Esophagus squamous epithelium (tissue), 5 donors: ENCODE results near the gene MAP3K7. TPM values are rescaled to one million over a fixed set of nuclear protein-coding genes. Genes with fewer than 3 reads are reported as not detected.

Experiments
- DNase-seq: peaks from one replicate; lab custom pipeline; 2025; lab: John Stamatoyannopoulos, UW
- H3K27ac ChIP-seq, 4 donors: fragments of 200-600 bp; sonication (generic); one replicate each; pipeline ENCODE4 v1.5.1; 2016 to 2019; ENCODE audit warnings: mild to moderate bottlenecking in 1 of 4
- H3K27me3 ChIP-seq, 4 donors: fragments of 200-600 bp; sonication (generic); 1 replicate in 3 of 4; 2 replicates in 1 of 4; pipeline versions ENCODE4 v1.5.1 to v1.6.0; 2017 to 2021; ENCODE audit warnings: antibody characterized with exemption in 1 of 4
- H3K36me3 ChIP-seq, 3 donors: fragments of 200-600 bp; sonication (generic); one replicate each; pipeline ENCODE4 v1.5.1; 2016 to 2019
- H3K4me1 ChIP-seq, 3 donors: fragments of 200-600 bp; sonication (generic); one replicate each; pipeline ENCODE4 v1.5.1; 2017 to 2019
- H3K4me3 ChIP-seq, 4 donors: fragments of 200-600 bp; sonication (generic); 1 replicate in 3 of 4; 2 replicates in 1 of 4; pipeline ENCODE4 v1.5.1; 2016 to 2019; ENCODE audit warnings: mild to moderate bottlenecking in 2 of 4, moderate library complexity in 1 of 4
- H3K9me3 ChIP-seq, 3 donors: fragments of 200-600 bp; sonication (generic); one replicate each; pipeline ENCODE4 v1.5.1; 2016 to 2019
- CTCF ChIP-seq, 6 experiments: fragments of 450-650 bp in 4 of 6; fragments of 200-600 bp in 2 of 6; sonication (generic) in 2 of 6; IDR thresholded peaks; one replicate each; pipeline ENCODE4 v1.5.1; 2016 to 2019; ENCODE audit warnings: antibody characterized with exemption in 6 of 6, mild to moderate bottlenecking in 4 of 6, moderate library complexity in 4 of 6
- POLR2A ChIP-seq, 4 donors: fragments of 450-650 bp; IDR thresholded peaks; one replicate each; pipeline ENCODE4 v1.6.1; 2017; ENCODE audit warnings: antibody characterized with exemption in 4 of 4, mild to moderate bottlenecking in 4 of 4, moderate library complexity in 3 of 4
- WGBS, 2 donors: methylation state at CpG; one replicate each; pipeline ENCODE4 v1.1.5; 2018; 5-methylcytosine and 5-hydroxymethylcytosine counted together
- intact Hi-C: fragments of 100-400 bp; cut with DNase I; formaldehyde crosslinking; loops from one replicate; pipeline ENCODE4 v1.15.0; 2022
- total RNA-seq, 4 donors: library from RNA; depleted of rRNA; stranded (reverse); fragments of >200 nt; gene quantifications; one replicate each; pipeline ENCODE4 v1.1.0, GENCODE V29; 2016
- donor health status: DM: yes; HTN: yes; CAD: no.

Gene MAP3K7
- total RNA-seq, 4 donors from 2014 or later, result 10.0 to 24.0 (median 17.2) TPM

- Histone ChIP-seq H3K4me1 (no peaks in the 10 kb centered on the region), H3K36me3 (no peaks in the 10 kb centered on the region), H3K9me3 (no peaks in the 10 kb centered on the region), H3K27ac (no peak overlapping the region), H3K4me3 (no peak overlapping the region), H3K27me3 (peaks cover 0 to 45% (median 0%) of the 10 kb centered on the region in 4 donors)
- TF ChIP-seq CTCF (IDR thresholded peaks at IDR 0.05) (no peak), POLR2A (IDR thresholded peaks at IDR 0.05) (no peak)
- intact Hi-C loops, result no loop called here
- no peak for DNase-seq
- WGBS, 2 donors, result 55 to 60% methylated on average over 7 of the region's 7 CpGs
Observed at GRCh38 chr6:90494067-90494780, 92.6 kb downstream of the MAP3K7 start.

GRCh38 chr6:90493332-90493731 is 93.5 kb downstream of the MAP3K7 start:
- no peak for TF ChIP-seq POLR2A (IDR thresholded peaks at IDR 0.05)
- TF ChIP-seq CTCF (IDR thresholded peaks at IDR 0.05), result no peak
- Histone ChIP-seq H3K4me1 (no peaks in the 10 kb centered on the region), H3K27me3 (peaks cover 0 to 39% (median 0%) of the 10 kb centered on the region in 4 donors), H3K9me3 (no peaks in the 10 kb centered on the region), H3K36me3 (no peaks in the 10 kb centered on the region), H3K27ac (no peak overlapping the region), H3K4me3 (no peak overlapping the region)
- DNase-seq, result no peak
- 53 to 60% methylated on average over 2 of the region's 2 CpGs for WGBS, 2 donors
- intact Hi-C loops, result no loop called here

- no peak for TF ChIP-seq CTCF (IDR thresholded peaks at IDR 0.05)
- no peak for TF ChIP-seq POLR2A (IDR thresholded peaks at IDR 0.05)
- Histone ChIP-seq H3K27me3 (peaks cover 0 to 33% (median 0%) of the 10 kb centered on the region in 4 donors), H3K9me3 (no peaks in the 10 kb centered on the region), H3K4me1 (no peaks in the 10 kb centered on the region), H3K36me3 (no peaks in the 10 kb centered on the region), H3K27ac (no peak overlapping the region), H3K4me3 (no peak overlapping the region)
- intact Hi-C loops, result no loop called here
- no peak for DNase-seq
- 85 to 90% methylated on average over 6 of the region's 6 CpGs for WGBS, 2 donors
Observed at GRCh38 chr6:90492798-90493197, 94.1 kb downstream of the MAP3K7 start.

- WGBS, 2 donors, result 74 to 79% methylated on average over 1 of the region's 1 CpG
- Histone ChIP-seq H3K27ac (no peak overlapping the region), H3K9me3 (no peaks in the 10 kb centered on the region), H3K27me3 (peaks cover 0 to 29% (median 0%) of the 10 kb centered on the region in 4 donors), H3K36me3 (no peaks in the 10 kb centered on the region), H3K4me3 (no peak overlapping the region), H3K4me1 (no peaks in the 10 kb centered on the region)
- no peak for DNase-seq
- intact Hi-C loops, result no loop called here
- TF ChIP-seq POLR2A (IDR thresholded peaks at IDR 0.05), result no peak
- TF ChIP-seq CTCF (IDR thresholded peaks at IDR 0.05), result no peak
Observed at GRCh38 chr6:90492369-90492768, 94.5 kb downstream of the MAP3K7 start.

GRCh38 chr6:90490030-90490716 is 96.7 kb downstream of the MAP3K7 start:
- no peak overlapping the region for H3K27ac ChIP-seq
- no peak for TF ChIP-seq CTCF (IDR thresholded peaks at IDR 0.05)
- no peak for TF ChIP-seq POLR2A (IDR thresholded peaks at IDR 0.05)
- H3K4me1 ChIP-seq, result no peaks in the 10 kb centered on the region
- no peak overlapping the region for H3K4me3 ChIP-seq
- peaks cover 0 to 22% (median 0%) of the 10 kb centered on the region in 4 donors for H3K27me3 ChIP-seq
- no peaks in the 10 kb centered on the region for H3K36me3 ChIP-seq
- intact Hi-C loops, result no loop called here
- 72 to 76% methylated on average over 4 of the region's 4 CpGs for WGBS, 2 donors
- H3K9me3 ChIP-seq, result no peaks in the 10 kb centered on the region
- DNase-seq, result no peak
